Brain microvascular endothelial cell (primary cell): Measurements from ENCODE around the gene GTPBP1.

Source experiments
- DNase-seq: peaks from one replicate; pipeline ENCODE4 v3.0.0-alpha.2; 2020
- H3K27ac ChIP-seq: fragments of 250-450 bp; sonication (Bioruptor Pico); 2 replicates; pipeline ENCODE4 v1.5.1; 2020; ENCODE audit warnings: mild to moderate bottlenecking, moderate library complexity
- H3K27me3 ChIP-seq: fragments of 250-450 bp; sonication (Bioruptor Pico); replicated peaks from 2 replicates; pipeline ENCODE4 v1.5.1; 2020; ENCODE audit warnings: mild to moderate bottlenecking
- H3K36me3 ChIP-seq: fragments of 250-450 bp; sonication (Bioruptor Pico); replicated peaks from 2 replicates; pipeline ENCODE4 v1.5.1; 2020; ENCODE audit warnings: mild to moderate bottlenecking
- H3K4me3 ChIP-seq: 2 replicates; pipeline ENCODE4 v1.5.1; 2011; ENCODE audit warnings: low read depth, mild to moderate bottlenecking, control low read depth, low read length, moderate library complexity
- CTCF ChIP-seq: IDR thresholded peaks from 2 replicates; pipeline ENCODE4 v1.5.1; 2011; ENCODE audit warnings: low read depth, mild to moderate bottlenecking, moderate library complexity, low read length, control low read depth, inconsistent platforms; ENCODE audit errors: missing control alignments
- in situ Hi-C: cut with HindIII; loops from 2 replicates; pipeline ENCODE4 v1.10.0; 2017; ENCODE audit warnings: low sequenced_read_pairs, low pct_ligation_motif_present

The GTPBP1 gene

GRCh38 chr22:38716271-38716670, 10.5 kb downstream of the GTPBP1 start:
- in situ Hi-C loops, result no loop called here
- DNase-seq, result no peak
- no peaks in the 10 kb centered on the region for H3K27me3 ChIP-seq
- no peak overlapping the region for H3K27ac ChIP-seq
- peaks cover 25% of the 10 kb centered on the region for H3K36me3 ChIP-seq
- TF ChIP-seq CTCF, result no peak
- no peak overlapping the region for H3K4me3 ChIP-seq

- Histone ChIP-seq H3K4me3 (no peak overlapping the region), H3K27me3 (no peaks in the 10 kb centered on the region), H3K36me3 (peaks cover 30% of the 10 kb centered on the region), H3K27ac (no peak overlapping the region)
- no peak for DNase-seq
- in situ Hi-C loops, result no loop called here
- TF ChIP-seq CTCF, result no peak
Observed at GRCh38 chr22:38716826-38717225, 11.1 kb downstream of the GTPBP1 start.

GRCh38 chr22:38717244-38717643, 11.5 kb downstream of the GTPBP1 start:
- in situ Hi-C loops, result no loop called here
- H3K36me3 ChIP-seq, result peaks cover 33% of the 10 kb centered on the region
- DNase-seq, result no peak
- H3K27ac ChIP-seq, result no peak overlapping the region
- no peaks in the 10 kb centered on the region for H3K27me3 ChIP-seq
- TF ChIP-seq CTCF, result no peak
- no peak overlapping the region for H3K4me3 ChIP-seq

- peak; percentile 81 for TF ChIP-seq CTCF
- Histone ChIP-seq H3K27me3 (no peaks in the 10 kb centered on the region), H3K36me3 (peaks cover 40% of the 10 kb centered on the region), H3K27ac (no peak overlapping the region), H3K4me3 (no peak overlapping the region)
- in situ Hi-C loops, result no loop called here
- DNase-seq, result peak; percentile 72
Observed at GRCh38 chr22:38718414-38718813, 12.7 kb downstream of the GTPBP1 start.

GRCh38 chr22:38719196-38719595, 13.5 kb downstream of the GTPBP1 start:
- no peak overlapping the region for H3K4me3 ChIP-seq
- no peaks in the 10 kb centered on the region for H3K27me3 ChIP-seq
- H3K27ac ChIP-seq, result no peak overlapping the region
- in situ Hi-C loops, result no loop called here
- no peak for TF ChIP-seq CTCF
- H3K36me3 ChIP-seq, result peaks cover 45% of the 10 kb centered on the region
- DNase-seq, result no peak

GRCh38 chr22:38720350-38720749, 14.6 kb downstream of the GTPBP1 start:
- no peaks in the 10 kb centered on the region for H3K27me3 ChIP-seq
- TF ChIP-seq CTCF, result no peak
- no peak for DNase-seq
- no peak overlapping the region for H3K4me3 ChIP-seq
- in situ Hi-C loops, result no loop called here
- no peak overlapping the region for H3K27ac ChIP-seq
- H3K36me3 ChIP-seq, result peaks cover 57% of the 10 kb centered on the region
